ENCODE results near the gene GALNTL6.

- no peak for TF ChIP-seq SPI1 (IDR thresholded peaks at IDR 0.05; ENCODE audit: borderline replicate concordance, low read depth)
- TF ChIP-seq, protein P1, sequence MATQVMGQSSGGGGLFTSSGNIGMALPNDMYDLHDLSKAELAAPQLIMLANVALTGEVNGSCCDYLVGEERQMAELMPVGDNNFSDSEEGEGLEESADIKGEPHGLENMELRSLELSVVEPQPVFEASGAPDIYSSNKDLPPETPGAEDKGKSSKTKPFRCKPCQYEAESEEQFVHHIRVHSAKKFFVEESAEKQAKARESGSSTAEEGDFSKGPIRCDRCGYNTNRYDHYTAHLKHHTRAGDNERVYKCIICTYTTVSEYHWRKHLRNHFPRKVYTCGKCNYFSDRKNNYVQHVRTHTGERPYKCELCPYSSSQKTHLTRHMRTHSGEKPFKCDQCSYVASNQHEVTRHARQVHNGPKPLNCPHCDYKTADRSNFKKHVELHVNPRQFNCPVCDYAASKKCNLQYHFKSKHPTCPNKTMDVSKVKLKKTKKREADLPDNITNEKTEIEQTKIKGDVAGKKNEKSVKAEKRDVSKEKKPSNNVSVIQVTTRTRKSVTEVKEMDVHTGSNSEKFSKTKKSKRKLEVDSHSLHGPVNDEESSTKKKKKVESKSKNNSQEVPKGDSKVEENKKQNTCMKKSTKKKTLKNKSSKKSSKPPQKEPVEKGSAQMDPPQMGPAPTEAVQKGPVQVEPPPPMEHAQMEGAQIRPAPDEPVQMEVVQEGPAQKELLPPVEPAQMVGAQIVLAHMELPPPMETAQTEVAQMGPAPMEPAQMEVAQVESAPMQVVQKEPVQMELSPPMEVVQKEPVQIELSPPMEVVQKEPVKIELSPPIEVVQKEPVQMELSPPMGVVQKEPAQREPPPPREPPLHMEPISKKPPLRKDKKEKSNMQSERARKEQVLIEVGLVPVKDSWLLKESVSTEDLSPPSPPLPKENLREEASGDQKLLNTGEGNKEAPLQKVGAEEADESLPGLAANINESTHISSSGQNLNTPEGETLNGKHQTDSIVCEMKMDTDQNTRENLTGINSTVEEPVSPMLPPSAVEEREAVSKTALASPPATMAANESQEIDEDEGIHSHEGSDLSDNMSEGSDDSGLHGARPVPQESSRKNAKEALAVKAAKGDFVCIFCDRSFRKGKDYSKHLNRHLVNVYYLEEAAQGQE (IDR thresholded peaks at IDR 0.05; ENCODE audit: insufficient replicate concordance, low read depth), result no peak
These were observed 1149.6 kb downstream of the GALNTL6 start for GRCh38 chr4:172962564-172963353.

Data from HL-60 (cell line).